NCI-H1694 treated with DMSO at 0.1 percent for 48 hours (cell line): ENCODE measurements around the gene NCOR1.
"Not testable (repeated sequence)": the region's sequence is repeated elsewhere in the genome, so short reads cannot be mapped to it uniquely, and the experiment has no call there.

Experiments used
- DNase-seq: peaks from one replicate; lab custom pipeline; 2025; lab: John Stamatoyannopoulos, UW

NCOR1 gene

GRCh38 chr17:16148596-16148995, 66.7 kb downstream of the NCOR1 start:
- DNase-seq: no peak

- not testable (repeated sequence) for DNase-seq
Observed at GRCh38 chr17:16145319-16145890, 69.9 kb downstream of the NCOR1 start.

- no peak for DNase-seq
Observed at GRCh38 chr17:16141685-16142084, 73.6 kb downstream of the NCOR1 start.

- no peak for DNase-seq
Observed at GRCh38 chr17:16140854-16141253, 74.5 kb downstream of the NCOR1 start.

GRCh38 chr17:16135461-16135860, 79.9 kb downstream of the NCOR1 start:
- no peak for DNase-seq

GRCh38 chr17:16131593-16131992, 83.7 kb downstream of the NCOR1 start:
- no peak for DNase-seq

GRCh38 chr17:16129441-16130205, 85.7 kb downstream of the NCOR1 start:
- no peak for DNase-seq

GRCh38 chr17:16123531-16123930, 91.8 kb downstream of the NCOR1 start:
- no peak for DNase-seq

GRCh38 chr17:16122697-16123434, 92.5 kb downstream of the NCOR1 start:
- DNase-seq: no peak

- no peak for DNase-seq
Observed at GRCh38 chr17:16121915-16122314, 93.4 kb downstream of the NCOR1 start.

- no peak for DNase-seq
Observed at GRCh38 chr17:16120937-16121336, 94.4 kb downstream of the NCOR1 start.

GRCh38 chr17:16117149-16117548, 98.2 kb downstream of the NCOR1 start:
- no peak for DNase-seq

- not testable (repeated sequence) for DNase-seq
Observed at GRCh38 chr17:16115077-16115698, 100.1 kb downstream of the NCOR1 start.

GRCh38 chr17:16108871-16109270, 106.5 kb downstream of the NCOR1 start:
- no peak for DNase-seq

GRCh38 chr17:16108386-16108785, 106.9 kb downstream of the NCOR1 start:
- DNase-seq: no peak

GRCh38 chr17:16107165-16107770, 108.1 kb downstream of the NCOR1 start:
- no peak for DNase-seq

GRCh38 chr17:16106161-16106891, 109.0 kb downstream of the NCOR1 start:
- DNase-seq: no peak

- DNase-seq: no peak
Observed at GRCh38 chr17:16104189-16104588, 111.1 kb downstream of the NCOR1 start.

GRCh38 chr17:16101440-16101839, 113.9 kb downstream of the NCOR1 start:
- DNase-seq: no peak

GRCh38 chr17:16100737-16101400, 114.5 kb downstream of the NCOR1 start:
- DNase-seq: no peak

GRCh38 chr17:16091773-16092172, 123.6 kb downstream of the NCOR1 start:
- no peak for DNase-seq
